GM18870 (cell line): Measurements from ENCODE around the gene ITPR1.
A peak's percentile ranks its signal among the peaks of the same experiment; 100 is the strongest.

Experiments used
- ATAC-seq: cut with Tn5 transposase; IDR thresholded peaks from one replicate; pipeline ENCODE4 v1.9.1; 2021; ENCODE audit warnings: moderate library complexity; ENCODE audit not compliant: unreplicated experiment

ITPR1 gene

DNA sequence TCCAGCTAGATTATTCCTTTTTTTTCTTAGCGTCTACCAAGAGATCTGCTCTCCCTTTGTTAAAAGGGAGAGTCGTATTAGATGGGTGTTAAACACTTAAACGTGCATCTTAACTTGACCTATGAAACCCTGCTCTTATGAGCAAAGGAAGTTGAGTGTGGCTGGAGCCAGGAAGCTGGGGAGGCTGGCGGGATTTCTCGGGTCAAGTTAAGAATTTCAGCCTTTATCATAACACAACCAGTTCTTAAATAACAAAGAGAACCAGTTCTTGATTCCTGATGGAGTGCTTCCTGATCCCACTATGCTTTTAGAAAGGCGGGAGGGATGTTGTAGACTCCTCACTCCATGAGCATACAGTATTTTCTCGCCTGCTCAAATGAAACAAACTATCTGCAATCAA, 215.1 kb downstream of the ITPR1 start:
- ATAC-seq, result no peak

DNA sequence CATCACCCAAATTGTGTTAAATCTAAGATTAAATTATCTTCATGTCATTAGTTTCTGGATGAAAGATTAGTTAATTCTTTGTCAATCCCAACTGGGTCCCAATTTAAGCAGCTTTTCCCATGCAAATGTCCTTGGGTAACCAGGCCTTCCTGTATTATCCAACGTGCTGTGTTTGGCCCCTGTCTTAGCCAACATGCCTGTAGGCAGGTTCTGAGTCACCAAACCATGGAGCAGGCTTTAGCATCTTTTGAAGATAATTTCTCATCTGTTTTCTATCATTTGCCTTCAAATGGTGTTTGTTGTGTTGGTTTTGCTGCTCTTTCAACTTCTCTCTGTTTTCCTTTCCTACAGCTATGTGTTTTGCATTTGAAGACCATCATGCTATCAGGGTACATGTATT, 216.2 kb downstream of the ITPR1 start:
- ATAC-seq, result no peak

DNA sequence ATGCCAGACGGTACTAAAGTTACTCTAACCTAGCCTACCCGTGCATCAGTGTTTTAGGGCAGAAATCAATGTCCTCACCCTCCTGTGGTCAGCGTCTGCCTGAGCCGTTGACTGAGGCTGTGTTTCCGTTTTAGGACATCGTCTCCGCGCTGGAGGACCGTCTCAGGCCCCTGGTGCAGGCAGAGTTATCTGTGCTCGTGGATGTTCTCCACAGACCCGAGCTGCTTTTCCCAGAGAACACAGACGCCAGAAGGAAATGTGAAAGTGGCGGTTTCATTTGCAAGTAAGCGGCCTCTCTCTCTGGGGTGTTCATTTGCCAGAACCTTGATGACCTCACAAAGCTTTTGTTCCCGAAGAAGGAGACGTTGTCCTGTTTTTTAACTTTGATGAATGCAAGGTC, 217.0 kb downstream of the ITPR1 start:
- ATAC-seq, result no peak

DNA sequence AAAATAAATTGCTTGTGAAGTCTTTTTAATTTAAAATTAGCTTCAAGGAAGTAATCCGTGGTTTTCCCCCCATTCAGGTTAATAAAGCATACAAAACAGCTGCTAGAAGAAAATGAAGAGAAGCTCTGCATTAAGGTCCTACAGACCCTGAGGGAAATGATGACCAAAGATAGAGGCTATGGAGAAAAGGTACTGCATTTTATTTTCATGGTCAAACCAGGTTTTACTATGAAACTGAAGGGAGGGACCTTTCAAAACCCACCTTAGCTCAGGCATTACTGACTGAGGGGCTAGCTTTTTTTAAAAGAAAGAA, 218.5 kb downstream of the ITPR1 start:
- no peak for ATAC-seq

DNA sequence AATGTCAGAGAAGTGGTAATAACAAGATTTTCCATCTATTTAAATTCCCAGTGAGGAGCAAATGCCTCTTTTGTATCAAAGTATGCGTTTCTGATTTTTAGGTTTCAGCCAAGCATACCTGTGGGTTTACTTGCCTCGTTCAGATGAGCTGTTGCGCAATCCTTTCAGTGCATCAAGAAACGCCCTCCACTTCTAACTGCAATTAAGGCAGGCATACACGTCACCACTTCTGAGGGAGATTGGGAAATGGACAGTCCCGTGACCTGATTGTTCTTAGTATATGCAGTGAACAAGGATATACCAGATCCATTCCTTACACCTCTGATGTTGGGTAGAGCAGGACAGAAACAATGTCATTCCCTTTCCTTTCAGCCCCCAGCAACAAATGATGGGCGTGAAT, 219.0 kb downstream of the ITPR1 start:
- ATAC-seq, result no peak

DNA sequence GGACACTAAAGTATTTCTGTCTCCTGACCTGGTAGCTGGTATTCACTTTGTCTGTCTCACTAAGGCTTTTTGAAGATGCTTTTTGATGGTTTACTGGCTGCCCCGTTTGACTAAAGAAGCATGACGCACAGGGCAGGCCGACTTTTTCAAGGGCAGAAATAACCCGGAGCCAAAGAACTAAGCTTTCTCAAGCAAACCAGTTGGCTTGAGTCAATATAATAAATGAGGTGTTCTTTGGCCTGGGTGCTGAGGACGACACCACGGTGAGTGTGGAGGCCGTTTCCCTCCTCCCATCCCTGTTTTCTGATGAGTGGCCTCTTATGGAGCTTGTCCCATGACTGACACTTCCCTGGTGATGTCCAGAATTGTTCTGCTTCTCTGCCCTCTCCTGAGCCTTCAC, 220.9 kb downstream of the ITPR1 start:
- no peak for ATAC-seq

DNA sequence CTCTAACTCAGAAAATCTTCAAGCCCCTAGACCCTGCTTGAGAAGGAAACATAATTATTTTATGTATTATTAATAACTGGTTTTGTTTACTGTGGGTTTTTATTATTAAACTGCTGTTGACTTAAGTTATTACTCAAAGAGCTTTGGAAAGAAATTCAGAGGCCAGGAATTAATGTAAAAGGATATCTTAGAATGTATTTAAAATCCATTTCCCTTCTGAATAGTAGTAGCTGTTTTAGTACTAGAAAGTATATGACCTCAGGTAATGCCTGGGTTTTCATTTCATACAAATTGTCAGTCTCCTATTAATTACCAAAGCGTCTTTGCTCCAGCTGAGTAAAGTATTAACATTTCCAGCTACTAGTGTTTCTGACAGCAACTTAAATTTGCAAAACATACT, 223.1 kb downstream of the ITPR1 start:
- no peak for ATAC-seq

DNA sequence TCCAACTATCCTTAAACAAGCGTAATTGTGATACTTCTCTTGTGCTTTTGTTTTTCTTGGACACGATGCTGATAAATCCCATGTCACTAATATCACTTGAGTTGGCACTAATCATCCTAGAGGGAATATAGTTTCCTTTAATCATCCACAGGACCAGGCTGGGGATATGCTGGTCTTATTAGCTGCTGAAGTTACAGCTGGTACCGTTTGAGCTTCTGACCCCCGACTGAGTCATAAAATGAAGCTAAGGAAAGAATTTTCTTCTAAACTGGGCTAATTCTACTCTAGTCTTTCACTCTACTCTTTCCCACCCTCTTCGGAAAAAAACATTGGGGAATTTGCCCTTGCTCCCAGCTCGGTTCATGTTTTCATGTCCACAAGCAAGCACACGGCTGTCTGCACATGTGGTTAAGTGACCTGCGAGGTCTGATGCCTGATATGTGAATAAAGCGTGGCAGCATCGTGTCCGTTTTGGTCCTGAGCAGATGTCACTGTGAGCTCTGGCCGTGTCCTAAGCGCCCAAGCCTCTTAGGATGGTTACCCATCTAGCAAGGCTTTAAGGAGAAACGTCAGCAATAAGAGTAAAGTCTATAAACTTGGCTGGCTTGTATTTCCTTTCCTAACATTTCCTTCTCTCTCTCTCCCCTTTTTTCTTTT, 223.7 kb downstream of the ITPR1 start:
- no peak for ATAC-seq

DNA sequence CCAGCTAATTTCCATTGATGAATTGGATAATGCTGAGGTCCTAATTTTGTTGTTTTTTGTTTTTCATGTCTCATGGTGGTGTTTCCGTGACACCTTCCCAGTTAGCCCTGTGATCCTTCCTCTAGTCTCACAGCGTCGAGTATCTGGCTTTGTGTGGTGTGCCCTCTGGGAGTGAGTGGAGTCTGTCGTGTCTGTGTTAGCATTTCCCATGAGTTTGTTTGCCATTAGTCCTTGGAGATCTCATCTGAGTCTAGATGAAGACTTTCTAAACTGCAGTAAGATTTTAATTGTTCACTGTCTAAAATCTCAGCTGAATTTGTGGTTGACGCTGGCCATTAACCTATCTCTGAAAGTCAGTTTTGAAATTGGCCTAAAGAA, 224.2 kb downstream of the ITPR1 start:
- no peak for ATAC-seq

DNA sequence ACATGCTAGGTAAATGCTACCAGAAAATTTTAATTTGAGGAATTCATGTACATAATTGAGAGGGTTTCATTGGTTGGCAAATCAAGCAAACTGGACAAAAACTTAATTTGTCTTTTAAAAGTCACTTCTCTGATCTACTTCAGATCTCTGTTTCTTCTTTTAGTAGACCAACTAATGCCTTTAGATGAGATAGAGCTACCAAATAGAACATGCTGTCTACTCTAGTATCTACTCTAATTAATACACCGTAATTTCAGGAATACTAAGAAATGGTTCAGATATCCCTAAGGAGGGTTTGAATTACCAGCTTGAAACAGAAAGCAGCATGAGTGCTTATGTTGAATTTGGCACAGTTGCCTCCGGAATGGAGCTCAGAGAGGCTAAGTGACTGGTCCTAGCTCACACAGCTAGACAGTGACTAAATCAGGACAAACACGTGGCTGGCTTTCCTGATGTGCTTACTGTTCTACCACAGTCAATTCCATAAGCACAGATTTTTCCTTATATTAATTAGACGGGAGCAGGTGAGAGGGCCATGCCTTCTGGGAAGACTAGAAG, 225.1 kb downstream of the ITPR1 start:
- no peak for ATAC-seq

DNA sequence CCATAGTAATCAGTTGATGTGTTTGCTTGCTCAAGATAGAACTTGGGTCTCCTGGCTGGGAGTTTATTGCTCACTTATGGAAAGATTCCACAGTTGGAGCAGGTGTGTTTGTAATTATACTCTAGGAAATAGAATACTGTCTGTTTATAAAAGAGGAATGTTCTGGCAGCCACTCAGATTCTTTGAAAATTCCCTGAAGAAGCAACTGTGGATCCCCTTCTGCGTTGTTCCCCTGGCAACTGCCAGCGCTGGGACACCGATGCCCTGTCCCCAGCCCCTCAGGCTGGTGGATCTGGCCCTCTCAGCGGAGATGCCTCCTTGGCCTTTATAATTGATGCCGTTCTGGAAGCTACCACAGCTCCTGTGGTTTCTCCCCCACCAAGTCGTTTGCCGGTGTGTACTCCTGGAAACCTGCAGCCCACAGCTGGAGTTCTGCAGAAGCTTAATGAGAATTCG, 225.9 kb downstream of the ITPR1 start:
- ATAC-seq, result no peak

DNA sequence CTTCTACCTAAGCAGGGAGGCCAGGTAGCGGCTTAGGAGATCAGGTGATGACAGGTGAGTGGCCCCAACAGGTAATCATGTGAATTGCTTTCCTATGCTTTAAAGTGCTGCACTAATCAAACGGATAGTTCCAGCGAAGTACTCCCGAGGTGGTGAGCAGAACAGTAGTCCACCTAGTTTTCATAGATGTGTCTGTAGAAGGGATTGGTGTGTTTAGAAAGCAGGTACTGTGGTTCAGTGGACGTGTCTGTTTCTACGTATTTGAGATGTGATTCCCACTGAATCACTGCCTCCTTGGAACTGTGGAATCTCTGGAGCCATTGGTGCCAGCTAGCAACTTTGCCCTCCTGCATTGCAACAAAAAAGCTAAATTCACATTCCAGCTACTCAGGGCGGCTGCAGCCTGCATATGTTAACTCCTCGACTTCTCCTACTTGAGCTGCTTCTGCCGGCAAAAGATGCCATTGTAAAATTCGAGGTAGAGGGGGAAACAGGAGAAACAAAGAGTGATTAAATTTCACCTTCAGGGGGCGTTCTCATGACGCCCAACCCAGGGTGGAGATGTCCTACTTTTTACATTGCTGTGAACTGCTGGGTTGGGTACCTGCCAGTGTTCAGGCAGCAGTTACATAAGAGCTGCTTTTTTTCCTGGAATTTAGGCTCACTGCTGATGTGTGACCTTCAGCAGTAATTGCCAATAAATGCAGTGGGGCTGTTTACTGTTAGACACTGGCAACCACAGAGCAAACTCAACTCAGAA, 227.3 kb downstream of the ITPR1 start:
- no peak for ATAC-seq

DNA sequence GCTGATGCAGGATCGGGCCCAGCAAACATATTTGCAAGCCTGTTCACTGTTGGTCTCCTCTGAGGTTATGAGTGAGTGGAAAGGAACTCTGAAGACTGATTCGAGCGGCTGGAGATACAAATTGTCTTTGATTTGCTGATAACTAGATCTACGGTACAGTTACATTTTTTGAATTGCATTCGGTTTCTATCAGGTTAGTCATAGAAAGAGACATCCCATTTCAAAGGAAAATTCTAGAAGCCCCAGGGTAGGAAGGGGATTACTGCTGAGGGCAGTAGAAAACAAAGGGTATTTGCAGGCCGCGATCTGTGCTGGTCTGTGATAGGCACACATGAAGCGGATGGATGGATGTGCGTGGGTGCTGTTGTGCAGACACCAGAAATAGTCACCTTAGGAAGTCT, 228.4 kb downstream of the ITPR1 start:
- ATAC-seq, result no peak

DNA sequence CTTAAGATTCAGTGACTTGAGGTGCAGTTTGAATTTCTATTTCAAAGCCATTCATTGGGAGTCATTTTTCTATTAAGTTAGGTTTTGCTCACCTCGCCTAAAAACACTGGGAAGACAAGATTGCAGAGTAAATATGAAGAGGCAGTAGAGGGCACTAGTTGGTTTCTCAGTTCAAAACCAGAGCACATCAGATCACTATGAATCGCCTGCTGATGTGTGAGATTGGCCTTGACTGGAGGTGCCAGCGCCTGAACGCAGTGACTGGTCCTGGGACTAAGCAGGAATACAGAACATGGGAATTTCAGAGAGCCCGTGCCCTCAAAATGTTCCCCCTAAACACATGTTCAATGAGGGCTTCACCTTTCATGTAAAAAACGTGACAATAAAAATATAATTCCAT, 229.0 kb downstream of the ITPR1 start:
- peak; percentile 74 for ATAC-seq

DNA sequence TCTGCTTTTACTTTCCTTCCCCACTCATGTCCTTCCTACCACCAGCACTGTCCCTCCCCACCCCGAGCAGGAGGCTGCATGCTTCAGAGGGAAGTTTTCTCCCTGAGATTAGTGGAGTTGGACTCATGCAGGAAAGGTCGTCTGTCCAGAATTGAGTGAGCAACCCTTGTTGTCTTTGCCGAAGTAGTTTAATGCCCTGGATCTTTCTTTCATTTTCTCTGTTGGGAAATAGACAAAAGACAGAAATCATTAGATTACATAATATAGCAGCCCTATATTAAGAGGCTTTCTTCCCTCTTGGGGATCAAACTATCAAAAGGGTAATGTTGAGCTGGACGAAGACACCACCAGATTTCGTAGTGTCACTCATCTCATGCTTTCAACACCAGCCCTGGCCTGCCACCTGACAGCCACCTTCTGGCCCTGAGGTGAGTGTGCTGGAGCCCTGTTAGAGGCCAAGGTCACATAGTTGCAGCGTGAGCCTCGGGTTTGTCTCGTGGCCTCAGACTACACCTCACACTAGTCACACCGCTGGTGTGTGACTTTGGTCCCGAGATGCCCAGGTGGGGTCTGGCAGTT, 231.0 kb downstream of the ITPR1 start:
- ATAC-seq, result no peak

DNA sequence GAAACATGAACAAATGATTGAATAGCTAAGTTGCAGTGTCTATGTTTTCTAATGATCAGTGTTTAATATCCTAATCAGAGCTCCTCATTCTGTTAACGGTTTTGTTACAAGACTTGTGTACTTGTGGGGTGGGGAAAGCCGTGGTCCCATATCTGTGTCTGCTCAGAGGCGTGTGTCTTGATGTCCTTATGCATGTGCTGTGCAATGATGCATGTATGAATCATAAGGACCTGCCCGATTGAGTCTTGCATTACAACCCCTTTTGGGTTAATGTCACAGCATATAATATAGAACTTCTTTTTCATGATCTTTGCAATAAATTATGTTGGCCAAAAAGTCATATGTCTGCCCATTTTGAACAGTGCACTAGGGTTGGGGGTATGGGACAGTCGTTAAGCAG, 233.4 kb downstream of the ITPR1 start:
- ATAC-seq, result no peak

DNA sequence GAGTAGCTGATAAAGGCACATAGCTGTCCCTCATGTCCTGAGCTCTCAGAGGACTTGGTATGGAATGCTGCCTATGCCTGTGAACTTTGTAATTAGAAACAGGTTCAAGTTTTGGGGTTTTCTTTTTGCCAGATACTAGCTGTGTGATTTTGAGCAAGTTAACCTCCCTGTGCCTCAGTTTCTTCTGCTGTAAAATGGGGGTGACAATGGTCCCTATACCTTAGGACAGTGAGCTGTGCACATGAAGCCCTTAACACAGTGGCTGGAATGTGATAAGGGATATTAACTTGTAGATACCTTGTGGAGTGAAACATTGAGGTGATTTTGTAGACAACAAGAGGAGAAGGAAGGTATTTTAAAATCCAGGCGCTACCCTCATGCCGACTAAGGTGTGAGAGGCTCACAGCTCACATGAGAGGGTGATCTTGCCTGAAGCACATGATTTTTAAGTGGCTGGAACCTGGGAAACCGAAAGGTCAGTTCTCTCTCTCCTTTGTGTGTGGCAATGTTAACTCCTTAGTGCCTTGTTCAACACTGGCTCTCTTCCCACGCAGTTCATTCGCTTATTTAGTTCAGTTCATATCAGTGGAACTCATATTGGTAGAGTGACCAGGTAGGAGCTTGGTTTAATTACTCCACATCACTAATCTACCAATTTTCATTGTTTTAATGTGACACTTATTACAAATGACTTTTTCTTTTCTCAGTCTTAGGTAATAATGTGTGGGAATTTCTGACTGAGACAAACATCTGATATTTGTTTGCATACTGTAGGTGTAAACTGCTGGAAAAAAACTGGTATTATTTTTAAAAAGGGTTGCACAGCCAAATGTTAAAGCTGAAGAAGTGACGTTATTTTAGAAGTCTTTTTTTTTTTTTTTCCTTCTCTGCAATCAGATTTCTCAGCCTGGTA, 236.2 kb downstream of the ITPR1 start:
- ATAC-seq, result no peak

DNA sequence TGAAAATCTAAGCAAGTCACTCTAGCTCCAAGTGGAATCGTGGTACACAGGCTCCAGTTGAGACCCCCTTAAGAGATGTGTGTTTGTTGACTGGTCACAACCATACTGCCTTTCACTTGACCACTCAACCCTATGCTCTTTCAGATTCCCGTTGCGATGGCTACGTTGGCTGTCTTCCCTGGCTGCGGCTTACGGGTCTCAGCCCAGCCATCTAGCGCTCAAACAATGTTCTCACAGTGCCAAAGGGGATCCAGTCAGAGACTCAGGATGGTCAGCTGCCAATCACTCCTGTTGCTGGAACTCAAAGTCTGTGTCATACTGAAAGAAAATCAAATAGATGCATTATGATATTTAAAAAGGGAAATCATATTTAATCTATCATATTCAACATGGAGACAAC, 237.6 kb downstream of the ITPR1 start:
- no peak for ATAC-seq

DNA sequence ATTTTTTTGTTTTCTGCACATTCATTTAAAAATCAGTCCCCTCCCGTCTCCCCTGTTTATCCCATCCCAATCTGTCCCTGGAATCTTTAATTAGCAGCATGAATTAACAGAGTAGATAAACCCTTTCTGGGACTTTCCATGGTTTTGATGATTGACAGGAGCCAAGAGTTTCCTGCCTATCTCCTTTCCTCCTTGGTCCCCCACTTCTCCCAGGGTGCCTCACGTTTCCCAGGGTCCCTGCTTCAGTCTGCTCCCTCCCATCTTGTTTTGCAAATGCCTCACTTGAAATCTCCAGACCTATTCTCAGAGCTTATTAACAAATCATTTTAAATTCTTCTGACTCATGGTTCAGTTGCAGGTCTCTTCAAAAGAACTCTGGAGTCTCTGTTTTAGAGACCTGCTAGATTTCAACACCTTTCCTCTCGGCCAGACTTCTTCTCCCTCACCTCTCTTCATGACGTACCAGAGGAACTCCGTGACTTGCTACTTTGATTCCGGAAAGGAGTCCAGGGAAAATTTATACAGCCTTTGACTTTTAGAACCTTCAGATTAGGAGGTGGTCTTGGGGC, 238.5 kb downstream of the ITPR1 start:
- no peak for ATAC-seq

DNA sequence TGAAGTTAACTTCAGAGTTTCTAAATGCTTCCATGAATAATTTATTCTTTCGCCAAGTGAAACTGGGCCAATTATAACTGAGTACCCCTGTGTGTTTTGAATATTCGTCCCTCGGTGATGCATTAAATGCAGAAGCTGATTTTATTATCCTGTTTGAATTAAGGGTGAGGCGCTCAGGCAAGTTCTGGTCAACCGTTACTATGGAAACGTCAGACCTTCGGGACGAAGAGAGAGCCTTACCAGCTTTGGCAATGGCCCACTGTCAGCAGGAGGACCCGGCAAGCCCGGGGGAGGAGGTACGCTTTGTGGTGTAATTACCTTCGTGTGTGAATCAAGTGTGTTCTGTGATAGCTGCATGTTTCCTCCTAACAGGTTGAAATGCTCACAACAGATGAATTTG, 239.8 kb downstream of the ITPR1 start:
- ATAC-seq, result no peak

DNA sequence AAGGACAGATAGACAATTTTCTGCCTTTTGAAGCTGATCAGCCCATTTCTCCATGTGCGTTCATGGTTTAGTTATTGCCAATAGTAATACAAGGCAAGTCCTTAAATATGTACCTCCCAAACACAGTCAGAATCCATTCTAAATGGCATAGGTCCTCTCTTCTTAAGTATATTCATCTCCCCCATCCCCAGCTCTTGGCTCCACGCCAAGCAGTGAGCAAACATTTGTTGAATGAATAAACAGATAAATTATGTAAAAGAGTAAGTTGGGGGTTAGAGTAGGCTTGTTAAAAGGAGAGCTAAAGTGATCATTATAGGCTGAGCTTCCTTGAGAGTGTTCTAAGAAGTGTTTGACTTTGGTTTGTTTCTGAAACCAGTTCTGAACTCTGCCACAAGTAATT, 241.3 kb downstream of the ITPR1 start:
- no peak for ATAC-seq
